Panc1 (cell line): ENCODE data around the gene IL36B. TPM values are rescaled to one million over a fixed set of nuclear protein-coding genes. Genes with fewer than 3 reads are reported as not detected.

Source experiments
- ATAC-seq: fragments of 200-7000 bp; cut with Tn5 transposase; 2 replicates; pipeline ENCODE4 v1.9.1; 2020; ENCODE audit warnings: mild to moderate bottlenecking, moderate library complexity
- BruUV-seq: library from RNA; stranded (reverse); fragments of 400-500 nt; replicated peaks from 2 replicates; lab custom pipeline; 2021; lab: Mats Ljungman, UMichigan
- CTCF ChIA-PET: fragments of 300-600 bp; sonication (Branson Sonifier 250); formaldehyde crosslinking; loops from one replicate; lab custom pipeline; 2022; ENCODE audit warnings: antibody characterized with exemption; lab: Charles Lee
- POLR2A ChIA-PET: fragments of 300-600 bp; sonication (Branson Sonifier 250); formaldehyde crosslinking; loops from one replicate; lab custom pipeline; 2022; ENCODE audit warnings: antibody characterized with exemption; lab: Charles Lee
- DNase-seq: peaks from one replicate; pipeline ENCODE4 v3.0.0-alpha.2; 2010; ENCODE audit warnings: low read depth, low spot score
- H3K27ac ChIP-seq: 2 replicates; pipeline ENCODE4 v1.5.1; 2011; ENCODE audit warnings: mild to moderate bottlenecking, low read length, inconsistent platforms
- H3K27me3 ChIP-seq: fragments of 200-500 bp; sonication (Bioruptor generic); 2 replicates; pipeline ENCODE4 v1.6.0; 2014; ENCODE audit warnings: low read length, inconsistent platforms; ENCODE audit not compliant: control insufficient read depth, insufficient read depth
- H3K36me3 ChIP-seq: fragments of 200-500 bp; sonication (Bioruptor generic); 2 replicates; pipeline ENCODE4 v1.5.1; 2014; ENCODE audit warnings: inconsistent platforms, mild to moderate bottlenecking, low read length, moderate library complexity; ENCODE audit not compliant: control insufficient read depth, insufficient read depth
- H3K4me1 ChIP-seq: 2 replicates; pipeline ENCODE4 v1.5.1; 2011; ENCODE audit warnings: inconsistent platforms, mild to moderate bottlenecking, low read length, moderate library complexity; ENCODE audit not compliant: control insufficient read depth, insufficient read depth
- H3K4me3 ChIP-seq, 2 experiments: 2 replicates each; pipeline ENCODE4 v1.5.1; 2011 to 2012; ENCODE audit warnings: low read depth in 2 of 2, low read length in 2 of 2, mild to moderate bottlenecking in 2 of 2, inconsistent platforms in 1 of 2, moderate library complexity in 1 of 2
- H3K9me3 ChIP-seq: fragments of 200-500 bp; sonication (Bioruptor generic); 2 replicates; pipeline ENCODE4 v1.5.1; 2014; ENCODE audit warnings: low read depth, mild to moderate bottlenecking, inconsistent platforms, low read length, moderate library complexity; ENCODE audit not compliant: control insufficient read depth, insufficient read depth
- CTCF ChIP-seq: fragments of 450-650 bp; IDR thresholded peaks from 2 replicates; pipeline ENCODE4 v1.5.1; 2017; ENCODE audit warnings: mild to moderate bottlenecking
- POLR2AphosphoS5 ChIP-seq: IDR thresholded peaks from 2 replicates; pipeline ENCODE4 v1.6.1; 2012; ENCODE audit warnings: mild to moderate bottlenecking, low read depth, low read length, moderate library complexity
- REST ChIP-seq, 2 experiments: IDR thresholded peaks; 2 replicates each; pipeline ENCODE4 v1.6.1; 2011 to 2012; ENCODE audit warnings: low read depth in 2 of 2, control low read depth in 1 of 2, low read length in 1 of 2, mild to moderate bottlenecking in 1 of 2, moderate library complexity in 1 of 2; ENCODE audit not compliant: insufficient read depth in 1 of 2
- SIN3A ChIP-seq: IDR thresholded peaks from 2 replicates; pipeline ENCODE4 v1.6.1; 2012; ENCODE audit warnings: low read depth, mild to moderate bottlenecking, low read length, moderate library complexity, borderline replicate concordance; ENCODE audit not compliant: insufficient read depth
- TCF7L2 ChIP-seq: IDR thresholded peaks from 2 replicates; pipeline ENCODE4 v1.6.1; 2011; ENCODE audit warnings: mild to moderate bottlenecking, low read depth, low read length, inconsistent platforms
- in situ Hi-C: cut with HindIII; loops from 2 replicates; pipeline ENCODE4 v1.10.0; 2016; ENCODE audit warnings: low sequenced_read_pairs, low pct_unique_long_range_greater_than_20kb
- intact Hi-C: fragments of 100-400 bp; cut with micrococcal nuclease; formaldehyde crosslinking; loops from one replicate; pipeline ENCODE4 v1.10.0; 2022; ENCODE audit not compliant: unreplicated experiment
- total RNA-seq: library from RNA; stranded (reverse); gene quantifications from one replicate; pipeline ENCODE4 v1.2.1, GENCODE V29; 2021; ENCODE audit not compliant: unreplicated experiment

The IL36B gene
- total RNA-seq, 1 experiment from 2014 or later: not detected

DNA sequence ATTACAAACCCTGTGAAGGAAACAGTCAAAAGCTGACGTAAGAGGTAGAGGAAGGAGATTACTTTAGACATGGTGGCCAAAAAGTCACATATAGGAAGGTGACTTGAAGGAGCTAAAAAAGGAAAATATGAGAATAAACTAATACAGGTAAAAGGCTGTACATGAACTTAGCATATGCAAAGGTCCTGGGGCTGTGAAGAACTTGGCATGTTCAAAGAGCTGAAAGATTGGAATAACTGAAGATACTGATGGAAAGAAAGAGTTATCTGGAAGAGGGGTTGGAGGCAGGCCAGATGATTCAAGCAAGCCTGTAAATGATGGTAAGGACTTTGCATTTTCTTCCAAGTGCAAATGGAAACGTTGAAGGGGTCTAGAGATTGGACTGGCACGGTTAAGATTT lies 34.2 kb downstream of the IL36B start:
- Histone ChIP-seq H3K9me3 (no peaks in the 10 kb centered on the region), H3K27me3 (peaks cover 3% of the 10 kb centered on the region; the same call in 1 of the 2 replicates), H3K27ac (no peak overlapping the region), H3K4me3 (no peak overlapping the region), H3K4me1 (no peaks in the 10 kb centered on the region), H3K36me3 (no peaks in the 10 kb centered on the region)
- in situ Hi-C loops (no loop called here), intact Hi-C loops (no loop called here)
- TF ChIP-seq SIN3A: no peak
- TF ChIP-seq REST (IDR thresholded peaks at IDR 0.05; ENCODE audit: insufficient read depth in 1 of 2, low read depth in 2 of 2, low read length in 1 of 2): no peak
- TF ChIP-seq CTCF: no peak
- TF ChIP-seq TCF7L2: no peak
- no peak for TF ChIP-seq POLR2AphosphoS5
- ChIA-PET POLR2A (no interaction called here), CTCF (no interaction called here)
- BruUV-seq: no TSS peak
- no peak for ATAC-seq
- no peak for DNase-seq

DNA sequence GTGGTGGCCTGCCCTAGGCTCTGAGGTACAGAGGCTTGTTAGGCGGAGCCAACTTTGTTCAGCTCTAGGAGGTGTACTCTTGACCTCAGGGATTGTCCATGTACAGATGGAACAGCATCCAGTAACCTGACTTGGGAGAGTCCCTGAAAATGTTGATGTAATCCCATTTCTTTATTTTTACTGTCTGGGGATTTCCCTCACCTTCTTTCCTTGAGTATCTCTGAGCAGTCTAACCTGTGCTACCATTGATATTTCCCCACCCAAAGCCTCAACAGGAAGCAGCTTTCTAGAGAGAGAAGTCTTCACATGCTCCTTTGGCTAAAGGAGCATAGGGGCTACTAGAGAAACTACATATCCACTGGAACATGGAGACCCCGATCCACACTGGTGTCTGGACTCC lies 37.0 kb downstream of the IL36B start:
- no TSS peak for BruUV-seq
- ATAC-seq (no peak), DNase-seq (no peak)
- CTCF ChIA-PET: no interaction called here
- Histone ChIP-seq H3K4me3 (no peak overlapping the region), H3K9me3 (no peaks in the 10 kb centered on the region), H3K27ac (no peak overlapping the region), H3K36me3 (no peaks in the 10 kb centered on the region), H3K4me1 (no peaks in the 10 kb centered on the region), H3K27me3 (no peaks in the 10 kb centered on the region)
- TF ChIP-seq SIN3A (no peak), CTCF (no peak), REST (IDR thresholded peaks at IDR 0.05; ENCODE audit: insufficient read depth in 1 of 2, low read depth in 2 of 2, low read length in 1 of 2) (no peak), POLR2AphosphoS5 (no peak), TCF7L2 (no peak)
- intact Hi-C loops: no loop called here
- POLR2A ChIA-PET: no interaction called here
- in situ Hi-C loops: no loop called here
